HCT116 (cell line): ENCODE data around the gene DMPK. TPM values are rescaled to one million over a fixed set of nuclear protein-coding genes. Genes with fewer than 3 reads are reported as not detected.

ENCODE experiments used
- ATAC-seq: fragments of 200-7000 bp; cut with Tn5 transposase; 2 replicates; pipeline ENCODE4 v1.9.1; 2020; ENCODE audit warnings: mild to moderate bottlenecking, moderate library complexity
- BruUV-seq: library from RNA; stranded (reverse); fragments of 400-500 nt; replicated peaks from 2 replicates; lab custom pipeline; 2021; lab: Mats Ljungman, UMichigan
- CTCF ChIA-PET: fragments of 300-600 bp; sonication (Branson Sonifier 250); formaldehyde crosslinking; loops from one replicate; lab custom pipeline; 2021; ENCODE audit warnings: antibody characterized with exemption; lab: Charles Lee
- POLR2A ChIA-PET: fragments of 300-600, 350-600 bp; sonication (Branson Sonifier 250); formaldehyde crosslinking; loops from one replicate; lab custom pipeline; 2021; ENCODE audit warnings: antibody characterized with exemption; lab: Charles Lee
- RAD21 ChIA-PET, 2 experiments: fragments of 300-600 bp; sonication (Branson Sonifier 250); formaldehyde crosslinking; loops; one replicate each; lab custom pipeline; 2023; ENCODE audit warnings: low total read pairs in 2 of 2; ENCODE audit not compliant: uncharacterized antibody in 2 of 2, unreplicated experiment in 2 of 2, low non-redundant PET in 1 of 2; lab: Charles Lee
- DNase-seq: peaks from one replicate; pipeline ENCODE4 v3.0.0-alpha.2; 2010; ENCODE audit warnings: low read depth, low spot score
- H2AFZ ChIP-seq: fragments of 200-600 bp; shearing (Covaris generic), sonication (generic); 2 replicates; pipeline ENCODE4 v1.6.1; 2017; ENCODE audit warnings: low read depth, mixed run types, mixed read lengths, antibody characterized with exemption, low read length; ENCODE audit not compliant: poor library complexity, severe bottlenecking
- H3K27ac ChIP-seq: 2 replicates; pipeline ENCODE4 v1.5.1; 2012; ENCODE audit warnings: low read depth, low read length
- H3K27me3 ChIP-seq: fragments of 200-600 bp; sonication (generic); 2 replicates; pipeline ENCODE4 v1.6.1; 2016; ENCODE audit warnings: mixed run types, low read length, mixed read lengths; ENCODE audit not compliant: insufficient read depth
- H3K36me3 ChIP-seq, 2 experiments: fragments of 200-500 bp in 1 of 2; fragments of 200-600 bp in 1 of 2; sonication (Bioruptor generic) in 1 of 2; sonication (generic) in 1 of 2; 2 replicates each; pipeline versions ENCODE4 v1.5.1 to v1.6.1; 2014 to 2016; ENCODE audit warnings: low read length in 2 of 2, inconsistent platforms in 1 of 2, mixed read lengths in 1 of 2, mixed run types in 1 of 2; ENCODE audit not compliant: insufficient read depth in 2 of 2, control insufficient read depth in 1 of 2
- H3K4me1 ChIP-seq, 2 experiments: fragments of 200-600 bp in 1 of 2; sonication (generic) in 1 of 2; 2 replicates each; pipeline versions ENCODE4 v1.5.1 to v1.6.1; 2012 to 2017; ENCODE audit warnings: low read length in 2 of 2, inconsistent platforms in 1 of 2, mild to moderate bottlenecking in 1 of 2, mixed read lengths in 1 of 2, mixed run types in 1 of 2, moderate library complexity in 1 of 2; ENCODE audit not compliant: insufficient read depth in 2 of 2, control insufficient read depth in 1 of 2
- H3K4me2 ChIP-seq: fragments of 200-600 bp; sonication (generic); 2 replicates; pipeline ENCODE4 v1.6.1; 2017; ENCODE audit warnings: mixed run types, low read length, mixed read lengths
- H3K4me3 ChIP-seq, 2 experiments: fragments of 200-600 bp in 1 of 2; sonication (generic) in 1 of 2; replicated peaks in 1 of 2; 2 replicates each; pipeline ENCODE4 v1.5.1; 2011 to 2016; ENCODE audit warnings: low read length in 2 of 2, control low read depth in 1 of 2, low read depth in 1 of 2, mild to moderate bottlenecking in 1 of 2, mixed read lengths in 1 of 2, mixed run types in 1 of 2
- H3K79me2 ChIP-seq: fragments of 200-600 bp; sonication (generic); 2 replicates; pipeline ENCODE4 v1.6.1; 2017; ENCODE audit warnings: mild to moderate bottlenecking, mixed run types, low read length, moderate library complexity, mixed read lengths; ENCODE audit not compliant: insufficient read depth
- H3K9ac ChIP-seq: fragments of 200-600 bp; sonication (generic); 2 replicates; pipeline ENCODE4 v1.6.1; 2016; ENCODE audit warnings: low read length, mixed read lengths
- H3K9me2 ChIP-seq: fragments of 200-600 bp; sonication (generic), shearing (Covaris generic); 2 replicates; pipeline ENCODE4 v1.6.1; 2017; ENCODE audit warnings: mixed run types, mild to moderate bottlenecking, moderate library complexity; ENCODE audit not compliant: insufficient read depth
- H3K9me3 ChIP-seq, 2 experiments: fragments of 200-500 bp in 1 of 2; fragments of 200-600 bp in 1 of 2; sonication (Bioruptor generic) in 1 of 2; sonication (generic) in 1 of 2; 2 replicates each; pipeline ENCODE4 v1.6.1; 2014 to 2017; ENCODE audit warnings: low read length in 2 of 2, mixed read lengths in 2 of 2, inconsistent platforms in 1 of 2, low read depth in 1 of 2, mild to moderate bottlenecking in 1 of 2, mixed run types in 1 of 2, moderate library complexity in 1 of 2; ENCODE audit not compliant: control insufficient read depth in 1 of 2, insufficient read depth in 1 of 2
- H4K20me1 ChIP-seq: fragments of 200-600 bp; sonication (generic), shearing (Covaris generic); 2 replicates; pipeline ENCODE4 v1.6.1; 2017; ENCODE audit warnings: mixed run types, mild to moderate bottlenecking, moderate library complexity; ENCODE audit not compliant: insufficient read depth
- CBX3 ChIP-seq: IDR thresholded peaks from 2 replicates; pipeline ENCODE4 v1.6.1; 2012; ENCODE audit warnings: low read depth
- CEBPB ChIP-seq: IDR thresholded peaks from 2 replicates; pipeline ENCODE4 v1.6.1; 2012; ENCODE audit warnings: low read depth
- EGR1 ChIP-seq: IDR thresholded peaks from 2 replicates; pipeline ENCODE4 v1.6.1; 2012; ENCODE audit warnings: low read depth
- JUND ChIP-seq: IDR thresholded peaks from 2 replicates; pipeline ENCODE4 v1.6.1; 2012
- MAX ChIP-seq: IDR thresholded peaks from 2 replicates; pipeline ENCODE4 v1.6.1; 2012
- POLR2A ChIP-seq: IDR thresholded peaks from 2 replicates; pipeline ENCODE4 v1.7.0; 2011; ENCODE audit warnings: borderline replicate concordance; ENCODE audit not compliant: insufficient read depth, insufficient read length; ENCODE audit errors: extremely low read depth
- POLR2AphosphoS5 ChIP-seq: IDR thresholded peaks from 2 replicates; pipeline ENCODE4 v1.6.1; 2011; ENCODE audit warnings: mild to moderate bottlenecking, low read depth, low read length, moderate library complexity
- RAD21 ChIP-seq: IDR thresholded peaks from 2 replicates; pipeline ENCODE4 v1.6.1; 2012; ENCODE audit warnings: low read depth, mild to moderate bottlenecking
- SP1 ChIP-seq: IDR thresholded peaks from 2 replicates; pipeline ENCODE4 v1.6.1; 2012; ENCODE audit warnings: low read depth
- SRF ChIP-seq: IDR thresholded peaks from 2 replicates; pipeline ENCODE4 v1.6.1; 2012; ENCODE audit warnings: low read depth
- YY1 ChIP-seq: IDR thresholded peaks from 2 replicates; pipeline ENCODE4 v1.6.1; 2011; ENCODE audit warnings: low read length, low read depth, moderate library complexity, mild to moderate bottlenecking; ENCODE audit not compliant: insufficient replicate concordance; ENCODE audit errors: extremely low read depth
- intact Hi-C: fragments of 100-400 bp; cut with micrococcal nuclease; formaldehyde crosslinking; loops from 2 replicates; pipeline ENCODE4 v1.10.0; 2022
- total RNA-seq: library from RNA; stranded (reverse); gene quantifications from one replicate; pipeline ENCODE4 v1.2.1, GENCODE V29; 2021; ENCODE audit not compliant: unreplicated experiment
- TF ChIP-seq, protein P1 (sequence below): IDR thresholded peaks from 2 replicates; pipeline ENCODE4 v1.6.1; 2012; ENCODE audit warnings: low read depth
- TF ChIP-seq, protein P2 (sequence below), 3 experiments: fragments of 200-600 bp in 1 of 3; sonication (generic) in 1 of 3; IDR thresholded peaks in 2 of 3; conservative IDR thresholded peaks in 1 of 3; 2 replicates each; pipeline ENCODE4 v1.5.1; 2012 to 2017; ENCODE audit warnings: low read depth in 2 of 3, low read length in 2 of 3, antibody characterized with exemption in 1 of 3, borderline replicate concordance in 1 of 3, control low read depth in 1 of 3, mild to moderate bottlenecking in 1 of 3, mixed read lengths in 1 of 3, mixed run types in 1 of 3, moderate library complexity in 1 of 3; ENCODE audit not compliant: insufficient read depth in 1 of 3

DMPK gene
- total RNA-seq, 1 experiment from 2014 or later: 52.5 TPM

DNA sequence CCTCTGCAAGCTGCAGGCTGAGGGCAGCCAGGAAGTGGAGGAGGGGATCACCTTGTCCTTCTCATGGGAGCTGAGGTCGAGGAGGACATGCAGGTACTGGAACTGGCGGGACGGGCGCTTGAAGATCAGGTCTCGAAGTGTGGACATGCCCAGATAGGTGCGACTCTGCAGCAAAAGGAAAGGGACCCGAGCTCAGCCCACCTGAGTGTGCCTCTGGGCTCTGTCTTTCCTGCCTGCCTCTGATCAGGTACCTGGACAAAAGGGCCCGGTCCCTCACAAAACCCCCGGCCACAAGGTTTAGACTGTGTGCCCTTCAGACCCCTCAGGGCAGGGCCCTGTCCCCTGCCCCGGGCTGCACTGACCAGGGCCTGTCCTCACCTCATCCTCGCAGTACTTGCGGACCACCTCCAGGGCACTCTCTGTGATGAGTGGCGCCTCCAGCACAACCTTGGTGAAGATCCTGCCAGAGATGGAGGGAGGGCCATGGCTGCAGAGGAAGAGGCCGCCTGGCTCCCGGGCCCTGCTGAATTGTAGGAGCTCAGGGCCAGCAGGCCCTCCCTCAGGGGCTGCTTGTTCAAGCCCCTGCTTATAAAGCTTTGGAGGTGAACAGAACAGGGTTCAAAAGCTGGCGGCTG is 45.3 kb upstream of the DMPK start:
- ChIA-PET RAD21 (no interaction called here), CTCF (interaction anchor here (3.3 kb wide), 1 partner anchor 10 kb away, joined by 17 read pairs; no protein-coding TSS in a partner anchor), POLR2A (no interaction called here)
- H3K27ac ChIP-seq: no peak overlapping the region
- H3K9ac ChIP-seq: no peak overlapping the region
- ATAC-seq: peak; percentile 31; the same call in 1 of the 2 replicates
- no peaks in the 10 kb centered on the region for H3K9me2 ChIP-seq
- TF ChIP-seq SRF (no peak), POLR2AphosphoS5 (0 out of 2 replicates have a peak, but pooled peaks have one; percentile 26), MAX (no peak)
- H3K36me3 ChIP-seq: peaks cover 42 to 62% of the 10 kb centered on the region in 2 experiments
- no TSS peak for BruUV-seq
- DNase-seq: no peak
- H3K4me1 ChIP-seq: no peaks in the 10 kb centered on the region
- H3K4me2 ChIP-seq: no peak overlapping the region
- H3K9me3 ChIP-seq: no peaks in the 10 kb centered on the region
- H3K79me2 ChIP-seq: no peaks in the 10 kb centered on the region
- H4K20me1 ChIP-seq: no peaks in the 10 kb centered on the region
- no peak overlapping the region for H2AFZ ChIP-seq
- no peaks in the 10 kb centered on the region for H3K27me3 ChIP-seq
- intact Hi-C loops: no loop called here
- no peak overlapping the region for H3K4me3 ChIP-seq

DNA sequence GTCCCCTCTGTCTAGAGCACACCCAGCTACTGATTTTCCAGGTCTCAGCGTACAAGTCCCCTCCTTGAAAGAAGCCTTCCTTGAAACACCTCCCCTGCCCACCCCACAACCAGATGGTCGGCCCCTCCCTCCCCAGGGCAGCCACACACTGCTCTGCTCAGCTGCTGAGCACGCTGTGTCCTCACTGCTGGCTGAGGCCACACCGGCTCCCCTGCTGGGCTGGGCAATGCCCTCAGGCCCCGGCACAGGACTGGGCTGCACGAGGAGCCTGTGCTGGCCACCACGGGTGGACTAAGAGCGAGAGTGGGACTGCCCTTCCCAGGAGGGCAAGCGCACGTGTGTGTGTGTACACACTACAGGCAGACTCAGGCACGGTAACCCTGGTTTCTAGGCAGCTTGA is 44.6 kb upstream of the DMPK start:
- Histone ChIP-seq H3K27me3 (no peaks in the 10 kb centered on the region), H3K27ac (no peak overlapping the region), H3K4me1 (no peaks in the 10 kb centered on the region), H2AFZ (no peak overlapping the region), H3K4me2 (no peak overlapping the region), H3K4me3 (no peak overlapping the region), H3K79me2 (no peaks in the 10 kb centered on the region), H3K36me3 (peaks cover 40 to 56% of the 10 kb centered on the region in 2 experiments; a peak in 3 of 4 replicates), H3K9me3 (no peaks in the 10 kb centered on the region), H3K9ac (no peak overlapping the region), H4K20me1 (no peaks in the 10 kb centered on the region), H3K9me2 (no peaks in the 10 kb centered on the region)
- CTCF ChIA-PET: interaction anchor here (3.3 kb wide), 1 partner anchor 9 kb away, joined by 17 read pairs; no protein-coding TSS in a partner anchor
- RAD21 ChIA-PET: no interaction called here
- POLR2A ChIA-PET: interaction anchor here (0.7 kb wide), 1 partner anchor 10 kb away, joined by 3 read pairs; no protein-coding TSS in a partner anchor
- no TSS peak for BruUV-seq
- no peak for ATAC-seq
- intact Hi-C loops: no loop called here
- no peak for DNase-seq
- TF ChIP-seq CBX3: no peak
- no peak for TF ChIP-seq RAD21
- TF ChIP-seq JUND: no peak
- TF ChIP-seq, protein P1, sequence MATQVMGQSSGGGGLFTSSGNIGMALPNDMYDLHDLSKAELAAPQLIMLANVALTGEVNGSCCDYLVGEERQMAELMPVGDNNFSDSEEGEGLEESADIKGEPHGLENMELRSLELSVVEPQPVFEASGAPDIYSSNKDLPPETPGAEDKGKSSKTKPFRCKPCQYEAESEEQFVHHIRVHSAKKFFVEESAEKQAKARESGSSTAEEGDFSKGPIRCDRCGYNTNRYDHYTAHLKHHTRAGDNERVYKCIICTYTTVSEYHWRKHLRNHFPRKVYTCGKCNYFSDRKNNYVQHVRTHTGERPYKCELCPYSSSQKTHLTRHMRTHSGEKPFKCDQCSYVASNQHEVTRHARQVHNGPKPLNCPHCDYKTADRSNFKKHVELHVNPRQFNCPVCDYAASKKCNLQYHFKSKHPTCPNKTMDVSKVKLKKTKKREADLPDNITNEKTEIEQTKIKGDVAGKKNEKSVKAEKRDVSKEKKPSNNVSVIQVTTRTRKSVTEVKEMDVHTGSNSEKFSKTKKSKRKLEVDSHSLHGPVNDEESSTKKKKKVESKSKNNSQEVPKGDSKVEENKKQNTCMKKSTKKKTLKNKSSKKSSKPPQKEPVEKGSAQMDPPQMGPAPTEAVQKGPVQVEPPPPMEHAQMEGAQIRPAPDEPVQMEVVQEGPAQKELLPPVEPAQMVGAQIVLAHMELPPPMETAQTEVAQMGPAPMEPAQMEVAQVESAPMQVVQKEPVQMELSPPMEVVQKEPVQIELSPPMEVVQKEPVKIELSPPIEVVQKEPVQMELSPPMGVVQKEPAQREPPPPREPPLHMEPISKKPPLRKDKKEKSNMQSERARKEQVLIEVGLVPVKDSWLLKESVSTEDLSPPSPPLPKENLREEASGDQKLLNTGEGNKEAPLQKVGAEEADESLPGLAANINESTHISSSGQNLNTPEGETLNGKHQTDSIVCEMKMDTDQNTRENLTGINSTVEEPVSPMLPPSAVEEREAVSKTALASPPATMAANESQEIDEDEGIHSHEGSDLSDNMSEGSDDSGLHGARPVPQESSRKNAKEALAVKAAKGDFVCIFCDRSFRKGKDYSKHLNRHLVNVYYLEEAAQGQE: no peak
- TF ChIP-seq EGR1: no peak
- TF ChIP-seq SP1: no peak
- TF ChIP-seq, protein P2, sequence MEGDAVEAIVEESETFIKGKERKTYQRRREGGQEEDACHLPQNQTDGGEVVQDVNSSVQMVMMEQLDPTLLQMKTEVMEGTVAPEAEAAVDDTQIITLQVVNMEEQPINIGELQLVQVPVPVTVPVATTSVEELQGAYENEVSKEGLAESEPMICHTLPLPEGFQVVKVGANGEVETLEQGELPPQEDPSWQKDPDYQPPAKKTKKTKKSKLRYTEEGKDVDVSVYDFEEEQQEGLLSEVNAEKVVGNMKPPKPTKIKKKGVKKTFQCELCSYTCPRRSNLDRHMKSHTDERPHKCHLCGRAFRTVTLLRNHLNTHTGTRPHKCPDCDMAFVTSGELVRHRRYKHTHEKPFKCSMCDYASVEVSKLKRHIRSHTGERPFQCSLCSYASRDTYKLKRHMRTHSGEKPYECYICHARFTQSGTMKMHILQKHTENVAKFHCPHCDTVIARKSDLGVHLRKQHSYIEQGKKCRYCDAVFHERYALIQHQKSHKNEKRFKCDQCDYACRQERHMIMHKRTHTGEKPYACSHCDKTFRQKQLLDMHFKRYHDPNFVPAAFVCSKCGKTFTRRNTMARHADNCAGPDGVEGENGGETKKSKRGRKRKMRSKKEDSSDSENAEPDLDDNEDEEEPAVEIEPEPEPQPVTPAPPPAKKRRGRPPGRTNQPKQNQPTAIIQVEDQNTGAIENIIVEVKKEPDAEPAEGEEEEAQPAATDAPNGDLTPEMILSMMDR (IDR thresholded peaks at IDR 0.05 in 2 of 3, conservative IDR thresholded peaks at IDR 0.05 in 1 of 3; ENCODE audit: borderline replicate concordance in 1 of 3, insufficient read depth in 1 of 3, low read depth in 2 of 3, low read length in 2 of 3): no peak
- no peak for TF ChIP-seq YY1
- no peak for TF ChIP-seq POLR2AphosphoS5
- TF ChIP-seq CEBPB: no peak
- TF ChIP-seq POLR2A: no peak
